ENCODE results near the gene LY6G6C. TPM values are rescaled to one million over a fixed set of nuclear protein-coding genes. Genes with fewer than 3 reads are reported as not detected.

The LY6G6C gene
- total RNA-seq, 1 donor from 2014 or later: not detected

- no peaks in the 10 kb centered on the region for H3K9me3 ChIP-seq
- DNase-seq (no peak), ATAC-seq (no peak)
- peak within 1 kb of the TSS; percentile 33 for H3K27ac ChIP-seq
- H3K36me3 ChIP-seq: no peaks in the 10 kb centered on the region
- no peak within 1 kb of the TSS for H3K4me3 ChIP-seq
- no peaks in the 10 kb centered on the region for H3K27me3 ChIP-seq (ENCODE audit: low read depth)
- H3K4me1 ChIP-seq: peaks cover 5% of the 10 kb centered on the region
- intact Hi-C loops (cut with DNase I): no loop called here
- no peak for TF ChIP-seq CTCF (IDR thresholded peaks at IDR 0.05)
Measured at GRCh38 chr6:31762356-31762755, 40.8 kb upstream of the LY6G6C start, which contains the start of gene SAPCD1. TSS of gene SAPCD1 (plus strand) at chr6:31762656. CDS start at chr6:31763055, 399 bp downstream.

GRCh38 chr6:31761343-31761742 is 39.8 kb upstream of the LY6G6C start:
- TF ChIP-seq CTCF (IDR thresholded peaks at IDR 0.05): no peak
- intact Hi-C loops (cut with DNase I): no loop called here
- no peak for ATAC-seq

GRCh38 chr6:31760790-31761189 is 39.2 kb upstream of the LY6G6C start:
- no peak overlapping the region for H3K27ac ChIP-seq
- TF ChIP-seq CTCF (IDR thresholded peaks at IDR 0.05): no peak
- no peaks in the 10 kb centered on the region for H3K27me3 ChIP-seq (ENCODE audit: low read depth)
- no peak for DNase-seq
- H3K4me1 ChIP-seq: no peaks in the 10 kb centered on the region
- no peak overlapping the region for H3K4me3 ChIP-seq
- ATAC-seq: no peak
- H3K36me3 ChIP-seq: no peaks in the 10 kb centered on the region
- intact Hi-C loops (cut with DNase I): no loop called here
- no peaks in the 10 kb centered on the region for H3K9me3 ChIP-seq

More at GRCh38 chr6:31761343-31761742, 39.8 kb upstream of the LY6G6C start:
- H3K27ac ChIP-seq: no peak overlapping the region
- H3K4me1 ChIP-seq: peaks cover 5% of the 10 kb centered on the region
- DNase-seq: no peak
- no peaks in the 10 kb centered on the region for H3K36me3 ChIP-seq
- H3K27me3 ChIP-seq (ENCODE audit: low read depth): no peaks in the 10 kb centered on the region
- H3K9me3 ChIP-seq: no peaks in the 10 kb centered on the region
- H3K4me3 ChIP-seq: no peak overlapping the region

GRCh38 chr6:31758281-31758680 is 36.7 kb upstream of the LY6G6C start:
- no peaks in the 10 kb centered on the region for H3K36me3 ChIP-seq
- no peak for TF ChIP-seq CTCF (IDR thresholded peaks at IDR 0.05)
- H3K27me3 ChIP-seq (ENCODE audit: low read depth): no peaks in the 10 kb centered on the region
- DNase-seq (no peak), ATAC-seq (no peak)
- intact Hi-C loops (cut with DNase I): no loop called here
- no peak overlapping the region for H3K27ac ChIP-seq
- H3K9me3 ChIP-seq: no peaks in the 10 kb centered on the region
- no peak overlapping the region for H3K4me3 ChIP-seq
- no peaks in the 10 kb centered on the region for H3K4me1 ChIP-seq

- TF ChIP-seq CTCF (IDR thresholded peaks at IDR 0.05): no peak
- Histone ChIP-seq H3K36me3 (no peaks in the 10 kb centered on the region), H3K27me3 (ENCODE audit: low read depth) (no peaks in the 10 kb centered on the region), H3K4me1 (no peaks in the 10 kb centered on the region), H3K9me3 (no peaks in the 10 kb centered on the region), H3K4me3 (no peak overlapping the region), H3K27ac (no peak overlapping the region)
- ATAC-seq (no peak), DNase-seq (no peak)
- intact Hi-C loops (cut with DNase I): no loop called here
Measured at GRCh38 chr6:31752739-31753319, 31.3 kb upstream of the LY6G6C start.
